Measurements from ENCODE around the gene D2HGDH.

- TF ChIP-seq CTCF (IDR thresholded peaks at IDR 0.05): no peak
- TF ChIP-seq POLR2AphosphoS5 (IDR thresholded peaks at IDR 0.05): no peak
These were observed 40.2 kb downstream of the D2HGDH start for GRCh38 chr2:241774419-241775222.

Measured in sigmoid colon (tissue), 4 donors.